Stomach (tissue), 9 donors: ENCODE measurements around the gene DTX3L. TPM values are rescaled to one million over a fixed set of nuclear protein-coding genes. Genes with fewer than 3 reads are reported as not detected.

ENCODE experiments used
- DNase-seq, 2 donors: peaks; one replicate each; pipeline versions ENCODE4 v3.0.0 to v3.0.0-alpha.2; 2013 to 2019
- H3K27ac ChIP-seq, 5 donors: fragments of 200-600 bp in 4 of 5; sonication (generic) in 4 of 5; one replicate each; pipeline ENCODE4 v1.5.1; 2013 to 2019; ENCODE audit warnings: mild to moderate bottlenecking in 1 of 5, moderate library complexity in 1 of 5
- H3K27me3 ChIP-seq, 3 donors: fragments of 200-600 bp; sonication (generic); one replicate each; pipeline ENCODE4 v1.5.1; 2017 to 2019; ENCODE audit warnings: mixed run types in 1 of 3
- H3K36me3 ChIP-seq, 4 donors: fragments of 200-600 bp; sonication (generic); 1 replicate in 3 of 4; 2 replicates in 1 of 4; pipeline ENCODE4 v1.5.1; 2016 to 2019
- H3K4me1 ChIP-seq, 4 donors: fragments of 200-600 bp; sonication (generic); one replicate each; pipeline ENCODE4 v1.5.1; 2016 to 2019
- H3K4me3 ChIP-seq, 4 donors: fragments of 200-600 bp; sonication (generic) in 3 of 4; one replicate each; pipeline ENCODE4 v1.5.1; 2016 to 2019; ENCODE audit warnings: mild to moderate bottlenecking in 1 of 4
- H3K9me3 ChIP-seq, 4 donors: fragments of 200-600 bp; sonication (generic); one replicate each; pipeline ENCODE4 v1.5.1; 2016 to 2019
- EP300 ChIP-seq: sonication (generic); formaldehyde crosslinking; IDR thresholded peaks from one replicate; pipeline ENCODE4 v1.6.1; 2017; ENCODE audit warnings: antibody characterized with exemption
- POLR2A ChIP-seq, 4 donors: fragments of 450-650 bp; IDR thresholded peaks; one replicate each; pipeline ENCODE4 v1.6.1; 2016; ENCODE audit warnings: antibody characterized with exemption in 4 of 4, control low read depth in 2 of 4, mild to moderate bottlenecking in 1 of 4, moderate library complexity in 1 of 4
- POLR2AphosphoS5 ChIP-seq, 3 donors: sonication (generic); formaldehyde crosslinking; IDR thresholded peaks; one replicate each; pipeline ENCODE4 v1.6.1; 2016; ENCODE audit warnings: antibody characterized with exemption in 3 of 3
- WGBS, 5 donors: extraction: QIAGEN DNeasy Blood & Tissue Kit in 3 of 5; methylation state at CpG; one replicate each; pipeline versions ENCODE4 v1.1.5 to v1.1.7; 2013 to 2018; 5-methylcytosine and 5-hydroxymethylcytosine counted together
- intact Hi-C: fragments of 100-400 bp; cut with DNase I; formaldehyde crosslinking; loops from one replicate; pipeline ENCODE4 v1.15.1; 2023; ENCODE audit warnings: low total_unique reads
- polyA plus RNA-seq, 3 donors: library from polyadenylated mRNA; stranded (reverse); fragments of 200-250 nt; gene quantifications; one replicate each; pipeline ENCODE4 v1.2.3, GENCODE V29; 2013
- total RNA-seq, 5 donors: library from RNA; depleted of rRNA; stranded (reverse); fragments of >200 nt; gene quantifications; one replicate each; pipeline versions ENCODE4 v1.1.0 to v1.2.3, GENCODE V29; 2014 to 2016
- TF ChIP-seq, protein P1 (sequence below), 7 experiments: fragments of 450-650 bp in 4 of 7; fragments of 200-600 bp in 3 of 7; sonication (generic) in 3 of 7; IDR thresholded peaks; one replicate each; pipeline ENCODE4 v1.5.1; 2016 to 2019; ENCODE audit warnings: antibody characterized with exemption in 7 of 7, control low read depth in 2 of 7, mild to moderate bottlenecking in 1 of 7
- donor health status: healthy with polysubstance abuse.
- donor health status: Bipolar disorder and iron deficiency.
- donor health status: healthy.

DTX3L gene
- total and polyA plus RNA-seq, 8 donors: 5.8 to 29.0 (median 15.1) TPM

DNA sequence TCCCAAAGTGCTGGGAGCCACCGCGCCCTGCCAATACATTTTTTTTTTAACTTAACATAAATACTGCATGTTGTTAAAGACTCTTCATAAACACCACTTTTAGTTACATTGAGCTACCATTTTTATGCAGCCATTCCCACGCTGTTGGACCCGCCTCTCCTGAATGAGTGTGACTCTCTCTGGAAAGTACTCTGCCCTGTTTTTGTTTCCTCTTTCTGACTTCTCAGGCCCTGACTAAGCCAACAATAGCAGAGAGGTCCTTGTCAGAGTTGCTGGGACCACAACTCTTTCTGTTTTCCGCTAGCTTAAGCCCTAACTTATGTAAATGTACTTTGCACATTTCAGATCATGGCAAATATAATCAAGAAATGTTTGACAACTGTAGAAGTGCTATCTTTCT is 48.6 kb downstream of the DTX3L start:
- Histone ChIP-seq H3K4me1 (no peaks in the 10 kb centered on the region), H3K4me3 (no peak overlapping the region), H3K27ac (no peak overlapping the region), H3K36me3 (no peaks in the 10 kb centered on the region), H3K9me3 (no peaks in the 10 kb centered on the region), H3K27me3 (no peaks in the 10 kb centered on the region)
- DNase-seq: no peak
- 80 to 86% (median 83%) methylated on average over 5 of the region's 5 CpGs for WGBS, 5 donors
- intact Hi-C loops: no loop called here
- TF ChIP-seq, protein P1, sequence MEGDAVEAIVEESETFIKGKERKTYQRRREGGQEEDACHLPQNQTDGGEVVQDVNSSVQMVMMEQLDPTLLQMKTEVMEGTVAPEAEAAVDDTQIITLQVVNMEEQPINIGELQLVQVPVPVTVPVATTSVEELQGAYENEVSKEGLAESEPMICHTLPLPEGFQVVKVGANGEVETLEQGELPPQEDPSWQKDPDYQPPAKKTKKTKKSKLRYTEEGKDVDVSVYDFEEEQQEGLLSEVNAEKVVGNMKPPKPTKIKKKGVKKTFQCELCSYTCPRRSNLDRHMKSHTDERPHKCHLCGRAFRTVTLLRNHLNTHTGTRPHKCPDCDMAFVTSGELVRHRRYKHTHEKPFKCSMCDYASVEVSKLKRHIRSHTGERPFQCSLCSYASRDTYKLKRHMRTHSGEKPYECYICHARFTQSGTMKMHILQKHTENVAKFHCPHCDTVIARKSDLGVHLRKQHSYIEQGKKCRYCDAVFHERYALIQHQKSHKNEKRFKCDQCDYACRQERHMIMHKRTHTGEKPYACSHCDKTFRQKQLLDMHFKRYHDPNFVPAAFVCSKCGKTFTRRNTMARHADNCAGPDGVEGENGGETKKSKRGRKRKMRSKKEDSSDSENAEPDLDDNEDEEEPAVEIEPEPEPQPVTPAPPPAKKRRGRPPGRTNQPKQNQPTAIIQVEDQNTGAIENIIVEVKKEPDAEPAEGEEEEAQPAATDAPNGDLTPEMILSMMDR (IDR thresholded peaks at IDR 0.05): no peak
- TF ChIP-seq EP300 (no peak), POLR2A (IDR thresholded peaks at IDR 0.05) (no peak), POLR2AphosphoS5 (IDR thresholded peaks at IDR 0.05) (no peak)

DNA sequence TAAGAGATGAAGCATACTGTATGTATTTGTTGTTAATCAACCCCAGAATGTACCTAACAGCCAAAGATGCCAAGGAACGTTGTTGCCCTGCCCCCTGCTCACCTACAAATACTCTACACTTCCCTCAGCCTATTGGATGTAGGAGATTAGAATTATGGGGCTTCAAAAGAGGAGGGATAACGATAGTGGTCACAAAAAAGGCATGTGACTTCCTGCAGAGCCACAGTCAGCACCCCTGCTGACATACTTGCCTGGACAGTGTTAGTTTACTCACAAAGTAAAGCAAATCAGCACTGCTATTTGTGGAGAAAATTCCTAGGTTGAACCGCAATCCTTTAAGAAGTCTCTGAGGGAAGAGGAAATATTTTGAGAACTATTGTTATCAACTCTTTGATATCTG is 51.2 kb downstream of the DTX3L start:
- intact Hi-C loops: no loop called here
- DNase-seq: no peak
- WGBS, 5 donors: 38 to 53% (median 42%) methylated on average over 3 of the region's 3 CpGs
- H3K4me1 ChIP-seq: no peaks in the 10 kb centered on the region
- H3K9me3 ChIP-seq: no peaks in the 10 kb centered on the region
- no peak for TF ChIP-seq POLR2AphosphoS5 (IDR thresholded peaks at IDR 0.05)
- TF ChIP-seq, protein P1 (IDR thresholded peaks at IDR 0.05): no peak
- no peak for TF ChIP-seq EP300
- TF ChIP-seq POLR2A (IDR thresholded peaks at IDR 0.05): no peak
- H3K27me3 ChIP-seq: no peaks in the 10 kb centered on the region
- H3K36me3 ChIP-seq: no peaks in the 10 kb centered on the region
- H3K4me3 ChIP-seq: no peak overlapping the region
- no peak overlapping the region for H3K27ac ChIP-seq

DNA sequence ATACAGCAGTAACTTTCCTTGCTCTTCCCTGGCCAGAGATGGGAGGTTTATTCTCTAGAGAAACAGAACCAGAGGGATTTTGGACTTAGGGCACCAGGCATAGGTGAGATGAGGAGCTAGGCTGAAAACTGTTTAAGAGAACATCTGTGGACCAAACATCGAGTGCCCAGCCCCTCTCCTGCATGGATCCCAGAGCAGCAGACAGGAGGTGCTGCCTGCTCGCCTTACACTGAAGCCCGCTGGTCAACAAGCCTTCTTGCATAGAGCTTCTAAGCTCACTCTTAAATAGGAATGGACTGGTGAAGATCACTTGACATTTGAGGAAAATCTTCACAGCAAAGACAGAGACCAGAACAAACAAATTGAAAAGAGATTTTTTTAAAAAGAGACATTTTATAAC is 54.5 kb downstream of the DTX3L start:
- H3K9me3 ChIP-seq: no peaks in the 10 kb centered on the region
- H3K27me3 ChIP-seq: no peaks in the 10 kb centered on the region
- 62 to 82% (median 73%) methylated on average over 3 of the region's 3 CpGs for WGBS, 5 donors
- no peak overlapping the region for H3K27ac ChIP-seq
- H3K4me1 ChIP-seq: no peaks in the 10 kb centered on the region
- no peak for DNase-seq
- TF ChIP-seq, protein P1 (IDR thresholded peaks at IDR 0.05): no peak
- TF ChIP-seq POLR2A (IDR thresholded peaks at IDR 0.05): no peak
- TF ChIP-seq EP300: no peak
- no peak for TF ChIP-seq POLR2AphosphoS5 (IDR thresholded peaks at IDR 0.05)
- no peak overlapping the region for H3K4me3 ChIP-seq
- H3K36me3 ChIP-seq: no peaks in the 10 kb centered on the region
- intact Hi-C loops: no loop called here

DNA sequence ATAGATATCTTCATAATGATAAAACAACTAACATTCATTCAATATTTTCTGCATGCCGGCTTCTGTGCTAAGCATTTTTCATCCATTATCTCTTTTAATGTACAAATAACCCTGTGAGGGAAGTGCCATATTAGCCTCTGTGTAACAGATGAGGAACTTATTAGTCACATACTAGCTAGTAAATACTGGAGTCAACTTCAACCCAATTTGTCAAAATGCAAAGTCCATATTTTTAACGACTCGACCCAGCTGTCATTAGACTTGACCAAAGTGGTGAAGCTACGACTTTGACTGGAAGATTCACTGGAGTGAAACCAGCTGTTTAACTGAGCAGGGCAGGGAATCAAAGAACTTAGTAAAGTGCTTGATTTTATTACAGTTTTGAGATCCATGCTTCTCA is 54.9 kb downstream of the DTX3L start:
- no peak for DNase-seq
- Histone ChIP-seq H3K27ac (no peak overlapping the region), H3K36me3 (no peaks in the 10 kb centered on the region), H3K27me3 (no peaks in the 10 kb centered on the region), H3K4me3 (no peak overlapping the region), H3K9me3 (no peaks in the 10 kb centered on the region), H3K4me1 (no peaks in the 10 kb centered on the region)
- WGBS, 5 donors: 60 to 66% (median 61%) methylated on average over 4 of the region's 4 CpGs
- TF ChIP-seq, protein P1 (IDR thresholded peaks at IDR 0.05): no peak
- no peak for TF ChIP-seq EP300
- no peak for TF ChIP-seq POLR2A (IDR thresholded peaks at IDR 0.05)
- no peak for TF ChIP-seq POLR2AphosphoS5 (IDR thresholded peaks at IDR 0.05)
- intact Hi-C loops: no loop called here
